HepG2 (cell line): ENCODE results near the gene RASD2.

Experiments used
- ATRX ChIP-seq: sonication (generic); formaldehyde crosslinking; IDR thresholded peaks from 2 replicates; pipeline ENCODE4 v1.4.0; 2020; ENCODE audit warnings: missing genetic modification reagents, borderline replicate concordance
- GABPA ChIP-seq, 2 experiments: IDR thresholded peaks; 2 replicates each; pipeline ENCODE4 v1.6.1; 2011 to 2016; ENCODE audit warnings: low read depth in 2 of 2, low read length in 1 of 2, missing biosample characterization in 1 of 2, missing genetic modification characterization in 1 of 2
- MTA3 ChIP-seq: sonication (generic); formaldehyde crosslinking; IDR thresholded peaks from 2 replicates; pipeline ENCODE4 v1.4.0; 2020; ENCODE audit warnings: missing genetic modification reagents
- POLR2A ChIP-seq, 2 experiments: IDR thresholded peaks; 2 replicates each; pipeline ENCODE4 v1.6.1; 2011; ENCODE audit warnings: low read depth in 2 of 2, low read length in 2 of 2, mild to moderate bottlenecking in 1 of 2, moderate library complexity in 1 of 2; ENCODE audit not compliant: insufficient read depth in 1 of 2
- POLR2AphosphoS5 ChIP-seq: IDR thresholded peaks from 2 replicates; pipeline ENCODE4 v1.6.1; 2012; ENCODE audit warnings: low read depth, low read length
- TAF1 ChIP-seq: sonication (generic); formaldehyde crosslinking; IDR thresholded peaks from 2 replicates; pipeline ENCODE4 v1.4.0; 2020; ENCODE audit warnings: missing genetic modification reagents
- ZNF225 ChIP-seq: sonication (generic); formaldehyde crosslinking; IDR thresholded peaks from 2 replicates; pipeline ENCODE4 v1.4.0; 2020; ENCODE audit warnings: mild to moderate bottlenecking, missing genetic modification reagents
- ZNF337 ChIP-seq: sonication (generic); formaldehyde crosslinking; IDR thresholded peaks from 2 replicates; pipeline ENCODE4 v1.5.1; 2020; ENCODE audit warnings: missing genetic modification reagents, low read depth, mild to moderate bottlenecking, borderline replicate concordance
- ZNF841 ChIP-seq: sonication (generic); formaldehyde crosslinking; IDR thresholded peaks from 2 replicates; pipeline ENCODE4 v1.8.1; 2023; ENCODE audit warnings: missing genetic modification reagents, borderline replicate concordance
- TF ChIP-seq, protein P1 (sequence below): sonication (generic); formaldehyde crosslinking; IDR thresholded peaks from 2 replicates; pipeline ENCODE4 v1.4.0; 2020; ENCODE audit warnings: missing genetic modification reagents
- TF ChIP-seq, protein P2 (sequence below): sonication (generic); formaldehyde crosslinking; IDR thresholded peaks from 2 replicates; pipeline ENCODE4 v1.4.0; 2020; ENCODE audit warnings: missing genetic modification reagents, borderline replicate concordance

DNA sequence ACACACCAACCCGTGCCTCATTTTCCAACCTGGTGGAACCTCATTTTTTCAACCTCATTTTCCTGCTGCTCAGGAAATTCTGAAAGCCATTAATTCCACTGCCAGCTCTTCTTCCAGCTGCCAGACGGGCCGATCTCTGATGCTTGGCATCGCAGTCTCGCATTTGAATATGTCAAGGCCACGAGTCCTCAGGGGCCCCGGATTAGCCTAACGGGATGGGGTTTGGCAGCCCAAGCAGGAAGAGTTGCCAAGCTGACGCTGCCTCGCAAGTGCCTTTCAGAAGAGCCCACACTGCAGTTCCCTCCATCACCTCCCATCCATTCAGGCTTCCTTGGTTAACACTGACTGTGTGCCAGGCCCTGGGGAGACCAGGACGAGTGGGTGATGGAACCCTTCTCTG is 8.7 kb downstream of the RASD2 start:
- TF ChIP-seq MTA3, result no peak
- TF ChIP-seq POLR2AphosphoS5, result no peak
- TF ChIP-seq ZNF225 (CRISPR knock-in tag), result no peak
- TF ChIP-seq POLR2A (IDR thresholded peaks at IDR 0.05; ENCODE audit: insufficient read depth in 1 of 2, low read depth in 2 of 2, low read length in 2 of 2), result no peak
- TF ChIP-seq TAF1 (CRISPR knock-in tag), result no peak
- TF ChIP-seq ZNF337 (CRISPR knock-in tag), result no peak
- TF ChIP-seq, protein P1, sequence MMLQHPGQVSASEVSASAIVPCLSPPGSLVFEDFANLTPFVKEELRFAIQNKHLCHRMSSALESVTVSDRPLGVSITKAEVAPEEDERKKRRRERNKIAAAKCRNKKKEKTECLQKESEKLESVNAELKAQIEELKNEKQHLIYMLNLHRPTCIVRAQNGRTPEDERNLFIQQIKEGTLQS (CRISPR knock-in tag), result no peak
- TF ChIP-seq ZNF841 (CRISPR knock-in tag), result no peak
- TF ChIP-seq, protein P2, sequence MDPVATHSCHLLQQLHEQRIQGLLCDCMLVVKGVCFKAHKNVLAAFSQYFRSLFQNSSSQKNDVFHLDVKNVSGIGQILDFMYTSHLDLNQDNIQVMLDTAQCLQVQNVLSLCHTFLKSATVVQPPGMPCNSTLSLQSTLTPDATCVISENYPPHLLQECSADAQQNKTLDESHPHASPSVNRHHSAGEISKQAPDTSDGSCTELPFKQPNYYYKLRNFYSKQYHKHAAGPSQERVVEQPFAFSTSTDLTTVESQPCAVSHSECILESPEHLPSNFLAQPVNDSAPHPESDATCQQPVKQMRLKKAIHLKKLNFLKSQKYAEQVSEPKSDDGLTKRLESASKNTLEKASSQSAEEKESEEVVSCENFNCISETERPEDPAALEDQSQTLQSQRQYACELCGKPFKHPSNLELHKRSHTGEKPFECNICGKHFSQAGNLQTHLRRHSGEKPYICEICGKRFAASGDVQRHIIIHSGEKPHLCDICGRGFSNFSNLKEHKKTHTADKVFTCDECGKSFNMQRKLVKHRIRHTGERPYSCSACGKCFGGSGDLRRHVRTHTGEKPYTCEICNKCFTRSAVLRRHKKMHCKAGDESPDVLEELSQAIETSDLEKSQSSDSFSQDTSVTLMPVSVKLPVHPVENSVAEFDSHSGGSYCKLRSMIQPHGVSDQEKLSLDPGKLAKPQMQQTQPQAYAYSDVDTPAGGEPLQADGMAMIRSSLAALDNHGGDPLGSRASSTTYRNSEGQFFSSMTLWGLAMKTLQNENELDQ, result no peak
- no peak for TF ChIP-seq GABPA (IDR thresholded peaks at IDR 0.05; ENCODE audit: low read depth, low read length)
- no peak for TF ChIP-seq GABPA (CRISPR knock-in tag; IDR thresholded peaks at IDR 0.05; ENCODE audit: low read depth)
- TF ChIP-seq ATRX (CRISPR knock-in tag), result no peak
